HUES64 (cell line): ENCODE measurements around the gene CACNA1C.
A peak's percentile ranks its signal among the peaks of the same experiment; 100 is the strongest.

Experiments
- H3K27ac ChIP-seq: 2 replicates; pipeline ENCODE4 v1.7.0; 2013; ENCODE audit warnings: low read depth, low read length, inconsistent platforms
- H3K27me3 ChIP-seq: 2 replicates; pipeline ENCODE4 v1.6.1; 2013; ENCODE audit warnings: mild to moderate bottlenecking, low read length; ENCODE audit not compliant: insufficient read depth
- H3K36me3 ChIP-seq: 2 replicates; pipeline ENCODE4 v1.6.1; 2013; ENCODE audit warnings: mild to moderate bottlenecking, low read length; ENCODE audit not compliant: insufficient read depth
- H3K4me1 ChIP-seq: 2 replicates; pipeline ENCODE4 v1.6.1; 2013; ENCODE audit warnings: mild to moderate bottlenecking, low read length, moderate library complexity; ENCODE audit not compliant: insufficient read depth
- H3K4me3 ChIP-seq: 2 replicates; pipeline ENCODE4 v1.5.1; 2013; ENCODE audit warnings: mild to moderate bottlenecking, low read length, moderate library complexity
- H3K9ac ChIP-seq: 2 replicates; pipeline ENCODE4 v1.6.1; 2013; ENCODE audit warnings: mild to moderate bottlenecking, low read depth, low read length
- H3K9me3 ChIP-seq: 2 replicates; pipeline ENCODE4 v1.6.1; 2013; ENCODE audit warnings: low read depth, low read length; ENCODE audit not compliant: insufficient read depth
- WGBS: fragments of 150-250, 120-280 bp; methylation state at CpG from one replicate; pipeline ENCODE4 v1.1.7; 2013; ENCODE audit warnings: missing lambda C conversion rate; 5-methylcytosine and 5-hydroxymethylcytosine counted together

The CACNA1C gene

GRCh38 chr12:2016862-2017545 lies 35.8 kb upstream of the CACNA1C start:
- no peak overlapping the region for H3K27ac ChIP-seq
- H3K27me3 ChIP-seq = no peaks in the 10 kb centered on the region
- H3K9ac ChIP-seq = no peak overlapping the region
- H3K4me3 ChIP-seq = no peak overlapping the region
- H3K4me1 ChIP-seq = peaks cover 12% of the 10 kb centered on the region
- no peaks in the 10 kb centered on the region for H3K9me3 ChIP-seq
- H3K36me3 ChIP-seq = no peaks in the 10 kb centered on the region
- WGBS = 91% methylated on average over 8 of the region's 9 CpGs

GRCh38 chr12:2017546-2018337 lies 35.0 kb upstream of the CACNA1C start:
- Histone ChIP-seq H3K9ac (no peak overlapping the region), H3K4me3 (no peak overlapping the region), H3K9me3 (no peaks in the 10 kb centered on the region), H3K27me3 (no peaks in the 10 kb centered on the region), H3K4me1 (peaks cover 12% of the 10 kb centered on the region), H3K36me3 (no peaks in the 10 kb centered on the region), H3K27ac (no peak overlapping the region)
- WGBS = 73% methylated on average over 12 of the region's 12 CpGs

GRCh38 chr12:2018391-2018790 lies 34.4 kb upstream of the CACNA1C start:
- no peaks in the 10 kb centered on the region for H3K27me3 ChIP-seq
- no peak overlapping the region for H3K4me3 ChIP-seq
- no peak overlapping the region for H3K27ac ChIP-seq
- no peak overlapping the region for H3K9ac ChIP-seq
- WGBS = 87% methylated on average over 6 of the region's 7 CpGs
- H3K36me3 ChIP-seq = no peaks in the 10 kb centered on the region
- H3K4me1 ChIP-seq = peaks cover 12% of the 10 kb centered on the region
- H3K9me3 ChIP-seq = no peaks in the 10 kb centered on the region

GRCh38 chr12:2019126-2019525 lies 33.7 kb upstream of the CACNA1C start:
- Histone ChIP-seq H3K4me3 (no peak overlapping the region), H3K9me3 (no peaks in the 10 kb centered on the region), H3K36me3 (no peaks in the 10 kb centered on the region), H3K9ac (no peak overlapping the region), H3K4me1 (peaks cover 12% of the 10 kb centered on the region), H3K27me3 (no peaks in the 10 kb centered on the region), H3K27ac (no peak overlapping the region)
- 80% methylated on average over 1 of the region's 2 CpGs for WGBS

- 96% methylated on average over 3 of the region's 3 CpGs for WGBS
- Histone ChIP-seq H3K4me3 (no peak overlapping the region), H3K27me3 (no peaks in the 10 kb centered on the region), H3K27ac (no peak overlapping the region), H3K36me3 (no peaks in the 10 kb centered on the region), H3K4me1 (peaks cover 12% of the 10 kb centered on the region), H3K9me3 (no peaks in the 10 kb centered on the region), H3K9ac (no peak overlapping the region)
Observed at GRCh38 chr12:2020511-2020910, 32.3 kb upstream of the CACNA1C start.

- WGBS = 70% methylated on average over 3 of the region's 3 CpGs
- no peaks in the 10 kb centered on the region for H3K9me3 ChIP-seq
- H3K27me3 ChIP-seq = peaks cover 3% of the 10 kb centered on the region; the same call in 1 of the 2 replicates
- peaks cover under 1% of the 10 kb centered on the region; the same call in 1 of the 2 replicates for H3K4me1 ChIP-seq
- no peak overlapping the region for H3K4me3 ChIP-seq
- no peaks in the 10 kb centered on the region for H3K36me3 ChIP-seq
- no peak overlapping the region for H3K9ac ChIP-seq
- no peak overlapping the region for H3K27ac ChIP-seq
Observed at GRCh38 chr12:2023365-2023764, 29.4 kb upstream of the CACNA1C start.

GRCh38 chr12:2027351-2027750 lies 25.4 kb upstream of the CACNA1C start:
- H3K27me3 ChIP-seq = peaks cover 7% of the 10 kb centered on the region; the same call in 1 of the 2 replicates
- H3K9me3 ChIP-seq = no peaks in the 10 kb centered on the region
- no peak overlapping the region for H3K4me3 ChIP-seq
- no peaks in the 10 kb centered on the region for H3K36me3 ChIP-seq
- H3K4me1 ChIP-seq = no peaks in the 10 kb centered on the region
- H3K9ac ChIP-seq = no peak overlapping the region
- WGBS = 78% methylated on average over 4 of the region's 4 CpGs
- no peak overlapping the region for H3K27ac ChIP-seq

GRCh38 chr12:2029851-2030250 lies 22.9 kb upstream of the CACNA1C start:
- H3K9me3 ChIP-seq = no peaks in the 10 kb centered on the region
- no peaks in the 10 kb centered on the region for H3K36me3 ChIP-seq
- H3K4me1 ChIP-seq = no peaks in the 10 kb centered on the region
- 97% methylated on average over 3 of the region's 3 CpGs for WGBS
- H3K27ac ChIP-seq = no peak overlapping the region
- H3K4me3 ChIP-seq = no peak overlapping the region
- no peak overlapping the region for H3K9ac ChIP-seq
- H3K27me3 ChIP-seq = peaks cover 31% of the 10 kb centered on the region

- H3K9ac ChIP-seq = no peak overlapping the region
- no peak overlapping the region for H3K27ac ChIP-seq
- no peaks in the 10 kb centered on the region for H3K9me3 ChIP-seq
- WGBS = 93% methylated on average over 8 of the region's 8 CpGs
- no peak overlapping the region for H3K4me3 ChIP-seq
- H3K27me3 ChIP-seq = peaks cover 40% of the 10 kb centered on the region
- H3K36me3 ChIP-seq = no peaks in the 10 kb centered on the region
- H3K4me1 ChIP-seq = peaks cover 4% of the 10 kb centered on the region; the same call in 1 of the 2 replicates
Observed at GRCh38 chr12:2032506-2032905, 20.3 kb upstream of the CACNA1C start.

- peak overlapping the region; percentile 43 for H3K4me3 ChIP-seq
- no peaks in the 10 kb centered on the region for H3K9me3 ChIP-seq
- peaks cover 4% of the 10 kb centered on the region; the same call in 1 of the 2 replicates for H3K4me1 ChIP-seq
- 16% methylated on average over 47 of the region's 47 CpGs for WGBS
- H3K36me3 ChIP-seq = no peaks in the 10 kb centered on the region
- H3K27ac ChIP-seq = no peak overlapping the region
- peaks cover 54% of the 10 kb centered on the region for H3K27me3 ChIP-seq
- no peak overlapping the region for H3K9ac ChIP-seq
Observed at GRCh38 chr12:2034633-2035430, 18.0 kb upstream of the CACNA1C start.
